ENCODE data around the gene PPCDC. TPM values are rescaled to one million over a fixed set of nuclear protein-coding genes. Genes with fewer than 3 reads are reported as not detected.

Gene PPCDC
- total RNA-seq, 1 experiment from 2014 or later, result 14.7 TPM

DNA sequence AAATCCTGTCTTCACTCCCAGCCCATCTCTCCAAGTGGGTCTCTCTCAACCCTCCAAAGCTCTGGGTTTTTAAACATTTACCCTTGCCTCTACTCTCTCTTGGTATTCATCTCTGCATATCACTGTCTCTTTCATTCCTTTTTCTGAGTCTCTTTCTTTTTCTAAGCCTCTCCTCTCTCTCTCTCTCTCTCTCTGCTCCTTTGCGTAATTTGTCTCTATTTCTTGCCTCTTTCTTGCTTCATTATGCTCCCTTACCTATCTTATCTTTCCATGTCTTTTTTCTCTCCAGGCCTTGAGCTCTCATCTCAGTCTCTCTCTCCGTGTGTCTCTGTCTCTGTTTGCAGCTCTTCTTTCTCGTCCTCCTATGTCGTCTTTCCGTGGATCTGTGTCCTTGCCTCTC is 28.7 kb upstream of the PPCDC start:
- H3K9me3 Mint-ChIP-seq (ENCODE audit: unreplicated experiment), result no peaks in the 10 kb centered on the region
- H3K27me3 Mint-ChIP-seq (ENCODE audit: insufficient read depth, unreplicated experiment), result peaks cover 9% of the 10 kb centered on the region
- Histone ChIP-seq H3K27me3 (replicated peaks; ENCODE audit: control insufficient read depth, insufficient read depth, low read length) (peaks cover 1% of the 10 kb centered on the region; the same call in 1 of the 2 replicates), H3K9me3 (no peaks in the 10 kb centered on the region), H3K4me3 (ENCODE audit: low read depth, low read length) (no peak overlapping the region; the same call in 1 of the 2 replicates), H3K4me1 (0 out of 2 replicates have a peak, but pooled peaks cover 2% of the 10 kb centered on the region), H3K36me3 (ENCODE audit: control insufficient read depth, insufficient read depth, low read length) (no peaks in the 10 kb centered on the region)
- no peak for DNase-seq
- TF ChIP-seq CTCF (IDR thresholded peaks at IDR 0.05; ENCODE audit: insufficient read depth in 1 of 2, low read depth in 1 of 2, low read length in 1 of 2, severe bottlenecking in 1 of 2, unreplicated experiment in 1 of 2), result no peak
- intact Hi-C loops (cut with micrococcal nuclease; ENCODE audit: unreplicated experiment), result no loop called here
- peaks cover 10% of the 10 kb centered on the region for H3K4me1 Mint-ChIP-seq (ENCODE audit: low read depth, unreplicated experiment)
- no TSS peak for BruUV-seq (replicated peaks)
- peaks cover 7% of the 10 kb centered on the region for H3K36me3 Mint-ChIP-seq (ENCODE audit: insufficient read depth, unreplicated experiment)
- POLR2A ChIA-PET, result interaction anchor here (0.7 to 1.8 kb wide), 3 partner anchors 28 to 299 kb away, joined by 3 to 17 read pairs (median 12); partner anchors contain the start of gene RPP25
- no peak overlapping the region for H3K27ac Mint-ChIP-seq (ENCODE audit: unreplicated experiment)
- H3K4me3 Mint-ChIP-seq (ENCODE audit: unreplicated experiment), result peak overlapping the region; percentile 67
- CTCF ChIA-PET, result interaction anchor here (0.6 to 1.0 kb wide), 5 partner anchors 9 to 374 kb away, joined by 3 to 5 read pairs (median 3); partner anchors contain the start of gene MAN2C1

DNA sequence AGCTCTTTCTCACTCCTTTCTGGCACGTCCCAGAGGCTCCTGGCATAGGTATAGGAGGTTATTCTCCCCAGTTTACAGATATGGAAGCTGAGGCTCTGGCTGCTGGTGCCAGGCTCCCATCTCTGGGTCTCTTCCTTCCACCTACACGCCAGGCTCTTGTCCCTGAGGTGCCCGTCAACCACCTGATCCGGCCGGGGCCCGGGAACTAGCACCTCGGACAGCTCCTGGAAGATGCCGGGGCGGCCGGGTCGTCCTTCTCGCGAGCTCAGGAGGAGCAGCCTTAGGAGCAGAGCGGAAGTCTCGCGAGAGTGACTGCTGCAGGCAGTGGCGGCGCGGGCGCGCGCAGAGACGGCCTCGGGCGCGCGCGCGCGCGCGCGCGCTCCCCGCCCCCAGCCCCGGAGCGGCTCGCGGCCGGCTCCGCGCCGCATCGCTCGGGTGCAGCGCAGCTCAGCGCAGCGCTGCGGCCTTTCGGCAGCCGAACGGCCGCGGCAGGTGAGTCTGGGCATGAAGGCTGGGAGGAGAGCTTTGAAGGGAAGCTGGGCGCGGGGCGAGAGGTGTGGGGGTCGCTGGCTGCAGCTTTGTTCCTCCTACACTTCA is 28.1 kb upstream of the PPCDC start, which contains the start of gene SCAMP5:
Gene SCAMP5 (plus strand): TSS at position 382 of the 597 bp plus-strand sequence. CDS start 16,277 bp downstream, outside the sequence.
- Histone ChIP-seq H3K4me1 (0 out of 2 replicates have a peak, but pooled peaks cover 2% of the 10 kb centered on the region), H3K27me3 (replicated peaks; ENCODE audit: control insufficient read depth, insufficient read depth, low read length) (peaks cover 1% of the 10 kb centered on the region; the same call in 1 of the 2 replicates), H3K4me3 (ENCODE audit: low read depth, low read length) (peak within 1 kb of the TSS; percentile 75), H3K9me3 (no peaks in the 10 kb centered on the region), H3K36me3 (ENCODE audit: control insufficient read depth, insufficient read depth, low read length) (no peaks in the 10 kb centered on the region)
- BruUV-seq (replicated peaks), result no TSS peak
- CTCF ChIA-PET, result interaction anchor here (0.6 to 1.0 kb wide), 6 partner anchors 8 to 373 kb away, joined by 3 to 5 read pairs (median 3); partner anchors contain the start of gene MAN2C1
- H3K27ac Mint-ChIP-seq (ENCODE audit: unreplicated experiment), result no peak within 1 kb of the TSS
- peak; percentile 95 to 97 for DNase-seq
- peaks cover 9% of the 10 kb centered on the region for H3K27me3 Mint-ChIP-seq (ENCODE audit: insufficient read depth, unreplicated experiment)
- TF ChIP-seq CTCF (IDR thresholded peaks at IDR 0.05; ENCODE audit: insufficient read depth in 1 of 2, low read depth in 1 of 2, low read length in 1 of 2, severe bottlenecking in 1 of 2, unreplicated experiment in 1 of 2), result no peak
- peaks cover 10% of the 10 kb centered on the region for H3K4me1 Mint-ChIP-seq (ENCODE audit: low read depth, unreplicated experiment)
- peak within 1 kb of the TSS; percentile 67 for H3K4me3 Mint-ChIP-seq (ENCODE audit: unreplicated experiment)
- intact Hi-C loops (cut with micrococcal nuclease; ENCODE audit: unreplicated experiment), result no loop called here
- no peaks in the 10 kb centered on the region for H3K9me3 Mint-ChIP-seq (ENCODE audit: unreplicated experiment)
- peaks cover 7% of the 10 kb centered on the region for H3K36me3 Mint-ChIP-seq (ENCODE audit: insufficient read depth, unreplicated experiment)
- POLR2A ChIA-PET, result interaction anchor here (0.6 to 1.8 kb wide), 4 partner anchors 28 to 300 kb away, joined by 3 to 17 read pairs (median 8); partner anchors contain the start of gene RPP25
